Occipital lobe (tissue), 2 donors: ENCODE results near the gene TCF4. TPM values are rescaled to one million over a fixed set of nuclear protein-coding genes. Genes with fewer than 3 reads are reported as not detected.
A peak's percentile ranks its signal among the peaks of the same experiment; 100 is the strongest.

Experiments
- DNase-seq: peaks from one replicate; lab custom pipeline; 2025; lab: John Stamatoyannopoulos, UW
- total RNA-seq: library from RNA; depleted of rRNA; stranded (reverse); fragments of >200 nt; gene quantifications from one replicate; pipeline ENCODE4 v1.2.3, GENCODE V29; 2014

The TCF4 gene
- total RNA-seq: 1,429 TPM

- peak; percentile 41 for DNase-seq
Observed at GRCh38 chr18:55588111-55588869, at the start of gene TCF4. Gene TCF4, minus strand, starts transcription at chr18:55588192. Its CDS starts 1,076 bp downstream, at chr18:55587116.

GRCh38 chr18:55637204-55637603 lies 49.2 kb upstream of the TCF4 start:
- DNase-seq: no peak

GRCh38 chr18:55635439-55635838 lies 47.4 kb upstream of the TCF4 start:
- DNase-seq: no peak

GRCh38 chr18:55634545-55634944 lies 46.6 kb upstream of the TCF4 start:
- no peak for DNase-seq

- DNase-seq: no peak
Observed at GRCh38 chr18:55633032-55633431, 45.0 kb upstream of the TCF4 start.

- no peak for DNase-seq
Observed at GRCh38 chr18:55629133-55629532, 41.1 kb upstream of the TCF4 start.

- no peak for DNase-seq
Observed at GRCh38 chr18:55627007-55627406, 39.0 kb upstream of the TCF4 start.

- no peak for DNase-seq
Observed at GRCh38 chr18:55625901-55626300, 37.9 kb upstream of the TCF4 start.

GRCh38 chr18:55623626-55624025 lies 35.6 kb upstream of the TCF4 start:
- DNase-seq: no peak

GRCh38 chr18:55610506-55610905 lies 22.5 kb upstream of the TCF4 start:
- no peak for DNase-seq

GRCh38 chr18:55609160-55609825 lies 21.3 kb upstream of the TCF4 start:
- no peak for DNase-seq

- DNase-seq: no peak
Observed at GRCh38 chr18:55608497-55608896, 20.5 kb upstream of the TCF4 start.

- DNase-seq: no peak
Observed at GRCh38 chr18:55607773-55608172, 19.8 kb upstream of the TCF4 start.

GRCh38 chr18:55605733-55606338 lies 17.8 kb upstream of the TCF4 start:
- DNase-seq: no peak

- DNase-seq: no peak
Observed at GRCh38 chr18:55603775-55604174, 15.8 kb upstream of the TCF4 start.

- DNase-seq: no peak
Observed at GRCh38 chr18:55593888-55594287, 5.9 kb upstream of the TCF4 start.

- DNase-seq: no peak
Observed at GRCh38 chr18:55592572-55592971, 4.6 kb upstream of the TCF4 start.

GRCh38 chr18:55592106-55592505 lies 4.1 kb upstream of the TCF4 start:
- no peak for DNase-seq

GRCh38 chr18:55589625-55590291 lies 1.8 kb upstream of the TCF4 start:
- DNase-seq: peak; percentile 92

GRCh38 chr18:55588870-55589595 lies 1.0 kb upstream of the TCF4 start:
- DNase-seq: no peak

GRCh38 chr18:55587418-55588110 lies 428 bp downstream of the TCF4 start:
- DNase-seq: peak; percentile 41
